ENCODE data around the gene SEC24D. TPM values are rescaled to one million over a fixed set of nuclear protein-coding genes. Genes with fewer than 3 reads are reported as not detected.

SEC24D gene
- total and polyA plus RNA-seq, 2 of the 8 experiments (the other 6 are each of a cell fraction or from before 2014, with no cell fraction given): 28.9 to 91.6 TPM

- no peak for TF ChIP-seq CHD7 (IDR thresholded peaks at IDR 0.05; ENCODE audit: insufficient replicate concordance, low read length)
Observed at GRCh38 chr4:118797558-118798142, 38.3 kb downstream of the SEC24D start (continued).
